ENCODE measurements around the gene PTDSS2. TPM values are rescaled to one million over a fixed set of nuclear protein-coding genes. Genes with fewer than 3 reads are reported as not detected.

PTDSS2 gene
- total and polyA plus RNA-seq, 9 of the 15 experiments (the other 6 are each of a cell fraction or from before 2014, with no cell fraction given): 0.45 to 53.9 (median 17.2) TPM

GRCh38 chr11:447923-448731 lies 2.0 kb upstream of the PTDSS2 start (continued):
- TF ChIP-seq ZNF592 (IDR thresholded peaks at IDR 0.05) (peak; percentile 78), HBP1 (CRISPR knock-in tag; IDR thresholded peaks at IDR 0.05) (no peak), IFI16 (CRISPR knock-in tag; IDR thresholded peaks at IDR 0.05) (no peak), SETDB1 (IDR thresholded peaks at IDR 0.05; ENCODE audit: low read length) (no peak), ZNF76 (CRISPR knock-in tag; IDR thresholded peaks at IDR 0.05; ENCODE audit: borderline replicate concordance) (no peak), RAD21 (CRISPR knock-in tag; conservative IDR thresholded peaks at IDR 0.05 in 1 of 2, IDR thresholded peaks at IDR 0.05 in 1 of 2) (peak; percentile 80 to 84), RBM17 (IDR thresholded peaks at IDR 0.05; ENCODE audit: borderline replicate concordance, low read depth, low read length) (no peak), CCNT2 (IDR thresholded peaks at IDR 0.05; ENCODE audit: borderline replicate concordance, extremely low read depth, insufficient read length, low read depth, low read length) (peak; percentile 46), HIVEP1 (CRISPR knock-in tag; IDR thresholded peaks at IDR 0.05) (no peak), HDAC6 (IDR thresholded peaks at IDR 0.05; ENCODE audit: low read depth, low read length) (no peak), ZNF695 (CRISPR knock-in tag; IDR thresholded peaks at IDR 0.05) (no peak), AFF1 (IDR thresholded peaks at IDR 0.05; ENCODE audit: low read depth in 1 of 2, partially characterized antibody in 2 of 2) (no peak), HMG20A (CRISPR knock-in tag; conservative IDR thresholded peaks at IDR 0.05) (no peak), ZNF395 (CRISPR knock-in tag; IDR thresholded peaks at IDR 0.05) (peak; percentile 68; the same call in 1 of the 2 replicates), KDM1A (IDR thresholded peaks at IDR 0.05) (peak in 1 of 2 experiments; percentile 83; a peak in 2 of 4 replicates)
